GM19193 (cell line): ENCODE results near the gene SMCR8.

ENCODE experiments used
- POLR2A ChIP-seq: IDR thresholded peaks from 4 replicates; pipeline ENCODE4 v1.6.1; 2011; ENCODE audit not compliant: insufficient read depth, insufficient read length; ENCODE audit errors: extremely low read depth

Gene SMCR8

DNA sequence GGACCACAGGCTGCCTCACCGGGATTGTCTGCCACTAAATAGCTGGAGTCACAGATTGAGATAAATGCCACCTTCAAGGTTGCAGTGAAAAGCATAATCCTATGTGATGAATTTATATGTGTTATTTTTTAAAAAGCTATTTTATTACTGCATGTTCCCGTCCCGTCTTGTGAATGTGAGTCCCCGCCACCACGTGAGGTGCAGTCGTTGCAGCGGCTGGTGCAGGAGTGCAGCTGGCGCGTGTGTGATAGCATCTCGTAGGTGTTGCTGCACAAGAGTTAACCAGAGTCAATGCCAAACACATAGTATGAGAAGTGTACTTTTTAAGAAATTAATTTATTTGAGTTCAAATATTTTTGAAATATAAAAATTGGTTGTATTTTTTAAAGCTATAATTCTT is 12.5 kb downstream of the SMCR8 start:
- no peak for TF ChIP-seq POLR2A

DNA sequence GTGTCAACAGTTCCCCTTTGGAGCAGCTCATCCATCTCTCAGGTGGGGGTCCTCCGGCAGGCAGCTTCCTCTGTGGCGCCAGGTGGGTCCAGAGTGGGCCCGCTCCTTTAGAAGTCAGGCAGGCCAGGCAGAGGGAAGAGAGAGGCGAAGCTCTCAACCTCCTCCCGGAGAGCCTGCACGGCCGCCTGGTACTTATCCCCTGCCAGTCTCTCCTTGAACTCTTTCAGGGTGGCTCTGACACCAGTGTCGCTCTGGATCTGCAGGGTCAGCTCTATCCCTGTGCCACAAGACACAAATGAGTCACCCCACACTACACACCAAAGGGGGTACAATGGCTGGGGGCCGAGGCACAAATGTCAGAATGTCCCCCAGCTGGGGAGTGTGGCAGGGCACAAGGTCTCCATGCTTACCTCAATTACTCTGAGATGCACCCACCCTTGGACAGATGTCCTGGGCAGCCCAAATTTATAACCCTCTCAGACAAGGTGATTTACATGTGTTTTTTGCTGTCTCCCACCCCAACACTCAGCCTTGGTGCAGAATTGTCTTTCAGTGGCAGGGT is 13.6 kb downstream of the SMCR8 start:
- no peak for TF ChIP-seq POLR2A

DNA sequence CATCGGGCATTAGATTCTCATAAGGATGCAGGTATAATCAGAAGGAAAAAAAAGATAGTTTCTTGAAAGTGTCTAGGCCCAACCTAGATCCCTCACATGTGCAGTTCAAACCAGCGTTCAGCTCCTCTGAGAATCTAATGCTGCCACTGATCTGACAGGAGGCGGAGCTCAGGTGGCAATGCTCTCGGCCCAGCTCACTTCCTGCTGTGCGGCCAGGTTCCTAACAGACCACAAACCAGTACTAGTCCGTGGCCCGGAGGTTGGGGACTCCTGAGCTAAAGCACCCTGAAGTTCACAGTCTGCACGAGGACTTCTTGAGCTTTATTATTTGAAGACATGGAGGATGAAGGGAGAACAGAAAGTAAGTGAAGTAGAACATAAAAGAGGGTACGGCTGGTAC is 16.8 kb downstream of the SMCR8 start:
- no peak for TF ChIP-seq POLR2A

GRCh38 chr17:18332909-18333489 is 17.9 kb downstream of the SMCR8 start:
- TF ChIP-seq POLR2A: no peak

- TF ChIP-seq POLR2A: no peak
Measured at GRCh38 chr17:18339933-18340332, 24.8 kb downstream of the SMCR8 start.

DNA sequence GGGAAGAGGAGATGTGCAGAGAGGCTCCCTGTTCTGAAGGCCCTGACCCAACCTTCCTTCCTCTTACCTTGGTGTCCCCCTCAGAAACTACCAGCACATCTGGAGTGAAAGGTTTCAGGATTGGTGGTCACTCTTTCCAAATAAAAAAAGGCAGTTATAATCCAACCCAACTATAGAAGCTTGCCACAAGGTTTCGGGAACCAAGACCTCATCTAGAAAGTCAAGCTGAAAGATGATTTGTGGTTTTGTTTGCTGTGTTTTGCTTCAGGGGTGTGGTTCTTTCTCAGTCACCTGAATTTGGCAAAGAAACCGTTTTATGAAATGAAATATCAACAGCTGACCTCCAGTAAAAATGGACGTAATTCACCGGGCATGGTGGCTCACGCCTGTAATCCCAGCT is 28.9 kb downstream of the SMCR8 start:
- no peak for TF ChIP-seq POLR2A

GRCh38 chr17:18353541-18353940 is 38.4 kb downstream of the SMCR8 start:
- TF ChIP-seq POLR2A: no peak

DNA sequence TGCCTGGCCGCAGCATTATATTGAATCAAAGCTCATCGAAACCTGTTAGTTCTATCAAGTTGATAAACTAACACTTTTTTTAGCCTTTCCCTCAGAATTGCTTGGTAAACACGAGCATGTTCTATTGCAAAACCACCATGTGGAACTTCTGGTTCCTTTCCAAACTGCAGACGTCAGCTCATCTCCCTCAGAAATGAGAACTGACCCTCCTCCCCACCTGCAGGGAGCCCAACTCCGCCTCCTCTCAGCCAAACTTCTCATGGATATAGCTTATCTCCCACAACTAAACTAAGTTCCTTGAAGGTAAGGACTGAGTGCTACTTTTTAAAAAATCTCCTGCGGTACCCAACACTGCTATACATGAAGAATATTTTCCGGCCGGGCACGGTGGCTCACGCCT is 41.5 kb downstream of the SMCR8 start:
- no peak for TF ChIP-seq POLR2A

- TF ChIP-seq POLR2A: no peak
Measured at GRCh38 chr17:18360518-18360917, 45.4 kb downstream of the SMCR8 start.

DNA sequence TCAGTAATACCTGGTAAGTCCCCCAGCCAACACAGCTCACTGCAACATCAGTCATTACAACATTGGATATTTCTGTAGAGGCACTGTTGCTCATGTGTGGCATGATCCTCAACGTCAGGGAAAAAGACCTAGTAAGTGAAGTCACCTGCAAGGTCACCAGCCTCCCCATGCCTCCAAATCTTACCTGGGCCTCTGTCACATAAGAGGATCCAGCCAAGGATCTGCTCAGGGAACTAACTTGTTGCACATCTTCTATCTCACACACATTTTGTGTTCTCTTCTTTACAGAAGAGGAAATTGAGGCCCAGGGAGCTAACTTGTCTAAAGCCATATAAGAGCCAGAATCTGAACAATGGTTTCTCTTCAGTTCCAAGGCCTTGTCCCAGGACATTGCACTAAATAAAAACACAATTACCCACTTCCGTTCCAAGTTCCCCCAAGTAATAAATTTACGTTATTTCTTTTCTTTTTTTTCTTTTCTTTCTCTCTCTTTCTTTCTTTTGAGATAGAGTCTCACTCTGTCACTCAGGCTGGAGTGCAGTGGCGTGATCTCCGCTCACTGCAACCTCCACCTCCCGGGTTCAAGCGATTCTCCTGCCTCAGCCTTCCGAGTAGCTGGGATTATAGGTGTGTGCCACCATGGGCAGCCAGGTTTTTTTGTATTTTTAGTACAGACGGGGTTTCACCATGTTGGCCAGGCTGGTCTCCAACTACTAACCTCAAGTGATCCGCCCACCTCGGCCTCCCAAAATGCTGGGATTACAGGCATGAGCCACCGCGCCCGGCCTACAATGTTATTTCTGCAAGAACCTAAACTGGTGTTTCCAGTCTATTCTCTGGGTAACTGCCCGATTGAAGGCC is 47.0 kb downstream of the SMCR8 start:
- TF ChIP-seq POLR2A: no peak

GRCh38 chr17:18362698-18363100 is 47.6 kb downstream of the SMCR8 start:
- no peak for TF ChIP-seq POLR2A

GRCh38 chr17:18363101-18364049 is 48.3 kb downstream of the SMCR8 start, which contains the start of gene SHMT1:
TSS of gene SHMT1 (minus strand) at chr17:18363550. CDS start at chr17:18355981, 7,569 bp downstream.
- peak; percentile 84 for TF ChIP-seq POLR2A

DNA sequence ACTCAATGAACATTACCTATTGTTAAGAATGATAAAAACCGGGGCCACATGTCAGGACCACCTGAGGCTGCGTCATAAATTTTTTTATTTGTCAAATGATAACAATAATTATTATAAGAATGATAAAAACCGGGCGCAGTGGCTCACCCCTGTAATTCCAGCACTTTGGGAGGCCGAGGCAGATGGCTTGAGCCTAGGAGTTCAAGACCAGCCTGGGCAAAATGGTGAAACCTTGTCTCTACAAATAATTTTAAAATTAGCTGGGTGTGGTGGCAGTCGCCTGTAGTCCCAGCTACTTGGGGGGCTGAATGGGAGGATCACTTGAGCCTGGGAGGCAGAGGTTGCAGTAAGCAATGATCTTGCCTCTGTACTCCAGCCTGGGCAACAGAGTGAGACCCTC is 49.1 kb downstream of the SMCR8 start:
- no peak for TF ChIP-seq POLR2A

GRCh38 chr17:18368946-18369345 is 53.9 kb downstream of the SMCR8 start:
- TF ChIP-seq POLR2A: no peak

DNA sequence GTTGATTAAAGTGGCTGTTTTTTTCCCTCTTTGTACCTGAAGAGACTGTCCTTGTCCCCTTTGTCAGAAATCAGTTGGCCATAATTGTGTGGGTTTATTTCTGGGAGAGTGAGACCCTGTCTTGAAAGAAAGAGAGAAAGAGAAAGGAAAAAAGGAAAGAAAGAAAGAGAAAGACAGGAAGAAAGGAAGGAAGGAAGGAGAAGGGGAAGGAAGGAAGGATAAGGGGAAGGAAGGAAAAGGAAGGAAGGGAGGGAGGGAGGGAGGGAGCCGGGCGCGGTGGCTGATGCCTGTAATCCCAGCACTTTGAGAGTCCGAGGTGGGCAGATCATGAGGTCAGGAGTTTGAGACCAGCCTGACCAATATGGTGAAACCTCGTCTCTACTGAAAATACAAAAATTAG is 55.7 kb downstream of the SMCR8 start:
- no peak for TF ChIP-seq POLR2A
